Activated T-cell treated with anti-CD3 and anti-CD28 coated beads, Interleukin-2, amount 50 U/mL, for 72 hours (primary cell): ENCODE measurements around the gene TLK2. TPM values are rescaled to one million over a fixed set of nuclear protein-coding genes. Genes with fewer than 3 reads are reported as not detected.
A peak's percentile ranks its signal among the peaks of the same experiment; 100 is the strongest.

Experiments used
- ATAC-seq, 2 donors: fragments of 150-1000 bp; cut with Tn5 transposase; replicated peaks in 1 of 2; 2 replicates each; pipeline ENCODE4 v1.10.0; 2021; ENCODE audit warnings: moderate library complexity in 2 of 2, mild to moderate bottlenecking in 1 of 2
- DNase-seq, 2 donors: peaks; one replicate each; pipeline ENCODE4 v3.0.0; 2021 to 2022; ENCODE audit warnings: mixed read lengths in 1 of 2
- H3K27ac Mint-ChIP-seq: one replicate; pipeline ENCODE4 v1.8.0; 2022; ENCODE audit warnings: mild to moderate bottlenecking, moderate library complexity, mixed read lengths
- H3K27me3 Mint-ChIP-seq: one replicate; pipeline ENCODE4 v1.8.0; 2022; ENCODE audit warnings: low read depth, mixed read lengths
- H3K36me3 Mint-ChIP-seq, 2 donors: one replicate each; pipeline ENCODE4 v1.8.0; 2022; ENCODE audit warnings: mixed read lengths in 2 of 2, mild to moderate bottlenecking in 1 of 2; ENCODE audit not compliant: insufficient read depth in 2 of 2
- H3K4me1 Mint-ChIP-seq: one replicate; pipeline ENCODE4 v1.8.0; 2022; ENCODE audit warnings: low read depth, mixed read lengths
- H3K4me3 Mint-ChIP-seq, 2 donors: one replicate each; pipeline ENCODE4 v1.8.0; 2022; ENCODE audit warnings: mild to moderate bottlenecking in 2 of 2, mixed read lengths in 2 of 2, moderate library complexity in 2 of 2
- H3K9me3 Mint-ChIP-seq, 2 donors: one replicate each; pipeline ENCODE4 v1.8.0; 2022; ENCODE audit warnings: mixed read lengths in 2 of 2
- total RNA-seq, 2 donors: library from RNA; stranded (reverse); gene quantifications; one replicate each; pipeline ENCODE4 v1.2.3, GENCODE V29; 2022

Gene TLK2
- total RNA-seq, 2 donors from 2014 or later: 46.6 to 47.6 TPM

- peak overlapping the region; percentile 85 to 88 for H3K4me3 Mint-ChIP-seq
- ATAC-seq: peak; percentile 95 to 96
- peak; percentile 90 for DNase-seq
- H3K36me3 Mint-ChIP-seq: no peaks in the 10 kb centered on the region
- peaks cover 43% of the 10 kb centered on the region for H3K27me3 Mint-ChIP-seq
- no peak overlapping the region for H3K27ac Mint-ChIP-seq
- no peaks in the 10 kb centered on the region for H3K9me3 Mint-ChIP-seq
- H3K4me1 Mint-ChIP-seq: peaks cover 30% of the 10 kb centered on the region
Observed at GRCh38 chr17:62653002-62653825, 174.6 kb downstream of the TLK2 start.

GRCh38 chr17:62653826-62654761 lies 175.5 kb downstream of the TLK2 start:
- ATAC-seq: peak; percentile 1 to 9
- Mint-ChIP-seq H3K9me3 (no peaks in the 10 kb centered on the region), H3K4me1 (peaks cover 30% of the 10 kb centered on the region), H3K36me3 (no peaks in the 10 kb centered on the region), H3K4me3 (peak overlapping the region; percentile 85 to 88), H3K27ac (no peak overlapping the region), H3K27me3 (peaks cover 45% of the 10 kb centered on the region)
- peak; percentile 11 to 14 for DNase-seq

DNA sequence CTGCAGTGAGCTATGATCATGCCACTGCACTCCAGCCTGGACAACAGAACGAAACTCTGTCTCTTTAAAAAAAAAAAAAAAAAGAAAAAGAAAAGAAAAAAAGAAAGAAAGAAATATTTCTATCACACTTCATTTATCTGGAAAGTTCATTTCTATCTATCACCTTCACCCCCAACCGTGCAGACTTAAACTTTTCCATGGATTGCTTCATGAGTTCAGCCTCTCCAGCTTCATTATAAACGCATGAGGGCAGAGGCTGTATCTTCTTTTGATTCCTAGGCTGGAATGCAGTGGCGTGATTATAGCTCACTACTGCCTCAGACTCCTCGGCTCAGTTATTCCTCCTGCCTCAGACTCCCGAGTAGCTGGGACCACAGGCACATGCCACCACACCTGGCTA lies 177.0 kb downstream of the TLK2 start:
- Mint-ChIP-seq H3K4me3 (no peak overlapping the region), H3K4me1 (peaks cover 30% of the 10 kb centered on the region), H3K9me3 (peaks cover 0 to 3% of the 10 kb centered on the region in 2 donors), H3K36me3 (peaks cover 2 to 5% of the 10 kb centered on the region in 2 donors), H3K27me3 (peaks cover 50% of the 10 kb centered on the region), H3K27ac (no peak overlapping the region)
- ATAC-seq: no peak
- no peak for DNase-seq

GRCh38 chr17:62656446-62656845 lies 177.8 kb downstream of the TLK2 start:
- Mint-ChIP-seq H3K27ac (no peak overlapping the region), H3K4me3 (no peak overlapping the region), H3K36me3 (peaks cover 9 to 10% of the 10 kb centered on the region in 2 donors), H3K27me3 (peaks cover 50% of the 10 kb centered on the region), H3K4me1 (peaks cover 30% of the 10 kb centered on the region), H3K9me3 (peaks cover 5 to 7% of the 10 kb centered on the region in 2 donors)
- DNase-seq (no peak), ATAC-seq (no peak)

DNA sequence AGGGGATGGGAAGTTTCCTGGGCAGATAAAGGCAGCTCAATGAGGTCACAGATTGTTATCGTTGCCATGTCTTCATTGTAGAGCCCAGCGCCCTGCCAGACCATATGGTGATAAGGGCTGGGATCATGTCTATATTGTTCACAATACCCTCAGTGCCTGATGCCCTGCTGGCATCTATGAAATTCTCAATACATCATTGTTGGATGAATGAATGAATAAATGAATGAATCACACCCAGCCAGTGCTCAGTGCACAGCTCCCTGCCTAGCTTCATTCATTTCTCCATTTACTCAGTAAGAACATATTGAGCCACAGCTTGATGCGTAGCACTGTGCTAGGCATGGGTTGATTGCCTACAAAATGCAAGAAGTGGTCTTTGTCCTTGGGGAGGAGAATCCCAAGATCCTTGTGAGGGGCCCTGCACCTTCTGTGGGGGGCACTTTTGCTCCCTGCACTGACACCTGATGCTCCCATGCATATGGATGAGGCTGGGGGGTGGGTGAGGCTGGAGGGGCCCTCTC lies 178.6 kb downstream of the TLK2 start:
- peaks cover 45% of the 10 kb centered on the region for H3K27me3 Mint-ChIP-seq
- H3K4me1 Mint-ChIP-seq: peaks cover 22% of the 10 kb centered on the region
- H3K9me3 Mint-ChIP-seq: peaks cover 5 to 8% of the 10 kb centered on the region in 2 donors
- no peak for DNase-seq
- H3K36me3 Mint-ChIP-seq: peaks cover 9 to 11% of the 10 kb centered on the region in 2 donors
- H3K4me3 Mint-ChIP-seq: no peak overlapping the region
- ATAC-seq: no peak
- no peak overlapping the region for H3K27ac Mint-ChIP-seq

DNA sequence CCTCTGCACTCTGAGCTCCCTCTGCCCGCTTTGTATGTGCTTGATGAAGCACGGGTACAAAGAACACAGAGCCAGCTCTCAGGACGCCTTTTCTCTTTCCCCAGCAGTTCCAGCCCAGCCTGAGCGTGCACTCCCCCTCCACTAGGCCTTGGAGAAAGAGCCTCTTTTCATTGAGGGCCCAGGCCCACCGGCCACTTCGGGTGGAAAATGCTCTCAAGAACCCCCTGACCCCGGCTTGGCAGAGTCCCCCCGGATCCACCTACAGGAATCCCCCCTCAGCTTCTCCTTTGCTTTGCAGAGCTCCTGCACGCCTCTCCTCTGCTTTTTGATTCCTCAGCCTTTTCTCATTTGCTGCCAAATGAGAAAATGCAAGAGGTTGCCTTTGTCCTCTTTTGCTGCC lies 179.1 kb downstream of the TLK2 start:
- H3K9me3 Mint-ChIP-seq: peaks cover 5 to 8% of the 10 kb centered on the region in 2 donors
- peaks cover 18% of the 10 kb centered on the region for H3K4me1 Mint-ChIP-seq
- H3K4me3 Mint-ChIP-seq: no peak overlapping the region
- ATAC-seq (no peak), DNase-seq (no peak)
- peaks cover 43% of the 10 kb centered on the region for H3K27me3 Mint-ChIP-seq
- peaks cover 9 to 11% of the 10 kb centered on the region in 2 donors for H3K36me3 Mint-ChIP-seq
- no peak overlapping the region for H3K27ac Mint-ChIP-seq

DNA sequence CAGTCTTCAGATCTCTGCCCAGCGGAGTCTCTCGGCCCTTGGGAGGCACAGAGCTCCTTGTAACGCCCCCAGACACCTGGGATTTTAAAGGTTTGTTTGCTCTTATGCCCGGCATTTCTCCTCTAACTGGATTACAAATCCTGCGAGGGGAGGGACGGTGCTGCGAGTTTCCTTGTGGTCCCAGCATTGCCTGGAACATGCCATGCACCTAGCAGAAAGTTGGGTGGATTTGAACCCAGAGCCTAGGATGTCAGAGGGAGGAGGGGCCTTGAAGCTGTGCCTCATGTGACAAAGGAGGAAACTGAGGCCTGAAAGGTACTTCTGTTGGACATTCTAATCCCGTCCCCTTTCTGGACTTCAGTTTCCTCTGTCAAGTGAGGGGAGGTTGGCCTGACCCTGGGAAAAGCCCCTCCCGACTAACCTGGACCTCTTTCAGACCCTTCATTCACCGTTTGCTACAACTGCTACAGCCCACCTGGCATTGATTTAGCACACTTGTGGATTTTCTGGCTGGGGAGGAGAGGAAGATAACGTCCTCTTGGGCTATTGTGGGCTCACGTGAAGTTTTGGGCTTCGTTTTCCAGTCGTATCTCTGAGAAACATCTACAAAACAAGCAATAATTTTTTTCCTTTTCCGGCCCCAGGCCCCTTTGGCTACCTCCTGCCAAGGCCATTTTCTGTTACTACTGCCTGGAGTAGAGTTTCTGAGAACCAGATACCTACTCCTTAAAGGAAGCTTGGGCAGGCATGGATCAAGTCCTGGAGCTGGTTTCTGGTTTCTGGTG lies 179.7 kb downstream of the TLK2 start:
- no peak for ATAC-seq
- Mint-ChIP-seq H3K36me3 (peaks cover 9 to 11% of the 10 kb centered on the region in 2 donors), H3K27me3 (peaks cover 43% of the 10 kb centered on the region), H3K4me3 (no peak overlapping the region), H3K27ac (no peak overlapping the region), H3K9me3 (peaks cover 5 to 8% of the 10 kb centered on the region in 2 donors), H3K4me1 (peaks cover 11% of the 10 kb centered on the region)
- DNase-seq: no peak

GRCh38 chr17:62660629-62661118 lies 182.0 kb downstream of the TLK2 start:
- Mint-ChIP-seq H3K4me1 (no peaks in the 10 kb centered on the region), H3K27me3 (peaks cover 36% of the 10 kb centered on the region), H3K4me3 (no peak overlapping the region), H3K27ac (no peak overlapping the region), H3K36me3 (peaks cover 9 to 11% of the 10 kb centered on the region in 2 donors), H3K9me3 (peaks cover 5 to 8% of the 10 kb centered on the region in 2 donors)
- DNase-seq (no peak), ATAC-seq (no peak)

DNA sequence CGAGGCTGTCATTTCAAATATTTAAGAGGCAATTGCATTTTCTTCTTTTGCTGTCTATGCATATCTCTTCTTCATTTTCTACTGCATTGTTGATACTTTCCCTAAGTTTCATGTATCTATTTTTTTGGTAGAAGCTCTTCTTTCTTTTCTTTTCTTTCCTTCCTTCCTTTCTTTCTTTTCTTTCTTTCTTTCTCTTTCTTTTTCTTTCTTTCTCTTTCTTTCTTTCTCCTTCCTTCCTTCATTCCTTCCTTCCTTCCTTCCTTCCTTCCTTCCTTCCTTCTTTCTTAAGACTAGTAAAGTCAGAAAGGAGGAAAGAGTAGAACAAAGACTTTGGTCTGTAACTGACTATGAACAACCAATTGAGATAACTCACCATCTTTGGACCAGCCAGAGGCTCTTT lies 182.7 kb downstream of the TLK2 start:
- Mint-ChIP-seq H3K4me1 (no peaks in the 10 kb centered on the region), H3K36me3 (peaks cover 9 to 11% of the 10 kb centered on the region in 2 donors), H3K4me3 (no peak overlapping the region), H3K27me3 (peaks cover 34% of the 10 kb centered on the region), H3K9me3 (peaks cover 5 to 8% of the 10 kb centered on the region in 2 donors), H3K27ac (no peak overlapping the region)
- DNase-seq (no peak), ATAC-seq (no peak)

DNA sequence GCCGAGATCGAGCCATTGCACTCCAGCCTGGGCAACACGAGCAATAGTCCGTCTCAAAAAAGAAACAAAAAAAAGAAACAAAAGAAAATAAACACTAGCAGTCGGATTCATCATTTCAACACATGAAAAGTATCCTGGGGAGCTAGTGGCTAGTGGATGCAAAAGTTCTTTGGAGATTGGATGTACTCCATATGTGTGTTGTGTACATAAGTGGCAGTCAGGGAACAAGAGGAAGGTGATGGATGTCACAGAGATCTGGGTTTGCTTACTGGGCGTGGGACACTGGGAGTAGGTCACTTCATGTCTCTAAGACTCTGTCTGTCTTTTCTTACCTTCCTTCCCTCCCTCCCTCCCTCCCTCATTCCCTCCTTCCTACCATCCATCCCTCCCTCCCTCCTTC lies 184.2 kb downstream of the TLK2 start:
- H3K27me3 Mint-ChIP-seq: peaks cover 23% of the 10 kb centered on the region
- DNase-seq (no peak), ATAC-seq (no peak)
- no peak overlapping the region for H3K4me3 Mint-ChIP-seq
- H3K4me1 Mint-ChIP-seq: no peaks in the 10 kb centered on the region
- peaks cover 5 to 8% of the 10 kb centered on the region in 2 donors for H3K9me3 Mint-ChIP-seq
- peaks cover 9 to 11% of the 10 kb centered on the region in 2 donors for H3K36me3 Mint-ChIP-seq
- no peak overlapping the region for H3K27ac Mint-ChIP-seq
